GM12878 (cell line): ENCODE measurements around the gene MPEG1. TPM values are rescaled to one million over a fixed set of nuclear protein-coding genes. Genes with fewer than 3 reads are reported as not detected.

Source experiments
- ATAC-seq: fragments of 200-7000 bp; cut with Tn5 transposase; 3 replicates; pipeline ENCODE4 v1.9.1; 2020; ENCODE audit warnings: mild to moderate bottlenecking, moderate library complexity
- BruUV-seq: library from RNA; stranded (reverse); fragments of 400-500 nt; replicated peaks from 2 replicates; lab custom pipeline; 2021; lab: Mats Ljungman, UMichigan
- CTCF ChIA-PET: fragments of 300-600 bp; sonication (Branson Sonifier 250); formaldehyde crosslinking; extraction: SDS; loops from one replicate; lab custom pipeline; 2021; ENCODE audit warnings: inconsistent platforms; lab: Yijun Ruan, JAX
- POLR2A ChIA-PET: fragments of 350-600 bp; formaldehyde crosslinking; extraction: SDS; loops from one replicate; lab custom pipeline; 2021; ENCODE audit warnings: inconsistent platforms; lab: Charles Lee
- RAD21 ChIA-PET: fragments of 300-600 bp; sonication (Branson Sonifier 250); formaldehyde crosslinking; loops from one replicate; lab custom pipeline; 2023; ENCODE audit warnings: antibody characterized with exemption; ENCODE audit not compliant: unreplicated experiment; lab: Charles Lee
- SMC1A ChIA-PET: fragments of 300-600 bp; sonication (Branson Sonifier 250); formaldehyde crosslinking; loops from one replicate; lab custom pipeline; 2023; ENCODE audit not compliant: unreplicated experiment, uncharacterized antibody; lab: Charles Lee
- DNase-seq: peaks from one replicate; pipeline ENCODE4 v3.0.0-alpha.2; 2011; ENCODE audit warnings: low read depth, low spot score
- FAIRE-seq: peaks from 3 replicates; lab custom pipeline; 2011; peaks lifted over from hg19 to GRCh38; lab: Jason Lieb, UNC
- H2AFZ ChIP-seq: 2 replicates; pipeline ENCODE4 v1.6.0; 2011; ENCODE audit warnings: low read depth, low read length, control low read depth; ENCODE audit not compliant: control insufficient read depth
- H3K27ac ChIP-seq: 2 replicates; pipeline ENCODE4 v1.5.1; 2011; ENCODE audit warnings: control low read depth; ENCODE audit not compliant: control insufficient read depth, insufficient read depth
- H3K27me3 ChIP-seq, 2 experiments: replicated peaks in 1 of 2; 2 replicates each; pipeline versions ENCODE4 v1.6.0 to v1.6.1; 2011; ENCODE audit warnings: low read length in 1 of 2; ENCODE audit not compliant: control insufficient read depth in 2 of 2, insufficient read depth in 2 of 2
- H3K36me3 ChIP-seq, 2 experiments: 2 replicates each; pipeline ENCODE4 v1.5.1; 2011; ENCODE audit warnings: low read length in 1 of 2; ENCODE audit not compliant: control insufficient read depth in 2 of 2, insufficient read depth in 2 of 2
- H3K4me1 ChIP-seq: 2 replicates; pipeline ENCODE4 v1.6.1; 2011; ENCODE audit warnings: mild to moderate bottlenecking, low read length, moderate library complexity, mixed read lengths; ENCODE audit not compliant: control insufficient read depth, insufficient read depth
- H3K4me2 ChIP-seq: 2 replicates; pipeline ENCODE4 v1.6.0; 2011; ENCODE audit warnings: control low read depth; ENCODE audit not compliant: control insufficient read depth, insufficient read depth
- H3K4me3 ChIP-seq: fragments of 200-600 bp; sonication (generic); 2 replicates; pipeline ENCODE4 v1.5.1; 2016
- H3K79me2 ChIP-seq: 2 replicates; pipeline ENCODE4 v1.6.0; 2011; ENCODE audit warnings: low read length; ENCODE audit not compliant: control insufficient read depth, insufficient read depth
- H3K9ac ChIP-seq: 2 replicates; pipeline ENCODE4 v1.8.0; 2011; ENCODE audit warnings: low read length, control low read depth, mixed read lengths; ENCODE audit not compliant: control insufficient read depth, insufficient read depth
- H3K9me3 ChIP-seq: replicated peaks from 3 replicates; pipeline ENCODE4 v1.5.1; 2011; ENCODE audit warnings: mild to moderate bottlenecking, low read length; ENCODE audit not compliant: control insufficient read depth, insufficient read depth
- H4K20me1 ChIP-seq: 2 replicates; pipeline ENCODE4 v1.6.0; 2011; ENCODE audit not compliant: control insufficient read depth, insufficient read depth
- CHD2 ChIP-seq: IDR thresholded peaks from 2 replicates; pipeline ENCODE4 v1.6.1; 2011; ENCODE audit warnings: low read depth, low read length, improper control_type of control experiment, borderline replicate concordance
- KDM1A ChIP-seq: fragments of 200-600 bp; sonication (generic); IDR thresholded peaks from 2 replicates; pipeline ENCODE4 v1.6.1; 2016; ENCODE audit warnings: borderline replicate concordance
- KLF5 ChIP-seq: fragments of 450-650 bp; IDR thresholded peaks from 2 replicates; pipeline ENCODE4 v1.6.1; 2014; ENCODE audit warnings: mild to moderate bottlenecking; ENCODE audit not compliant: partially characterized antibody
- NR2C1 ChIP-seq: fragments of 450-650 bp; IDR thresholded peaks from 2 replicates; pipeline ENCODE4 v1.6.1; 2017; ENCODE audit warnings: antibody characterized with exemption, mild to moderate bottlenecking, moderate library complexity
- NR2F1 ChIP-seq: fragments of 450-650 bp; conservative IDR thresholded peaks from 2 replicates; pipeline ENCODE4 v1.6.1; 2017; ENCODE audit warnings: mild to moderate bottlenecking
- RAD21 ChIP-seq: IDR thresholded peaks from 2 replicates; pipeline ENCODE4 v1.6.1; 2011; ENCODE audit warnings: mild to moderate bottlenecking, low read depth, low read length, moderate library complexity; ENCODE audit not compliant: insufficient read depth
- RELA ChIP-seq: fragments of 450-650 bp; IDR thresholded peaks from 2 replicates; pipeline ENCODE4 v1.8.0; 2014; ENCODE audit warnings: borderline replicate concordance; ENCODE audit not compliant: partially characterized antibody
- SUPT20H ChIP-seq: IDR thresholded peaks from 2 replicates; pipeline ENCODE4 v1.6.1; 2011; ENCODE audit warnings: low read depth, mild to moderate bottlenecking, low read length, moderate library complexity, borderline replicate concordance; ENCODE audit not compliant: control insufficient read depth
- TAF1 ChIP-seq: IDR thresholded peaks from 2 replicates; pipeline ENCODE4 v1.6.1; 2011; ENCODE audit warnings: mild to moderate bottlenecking, low read depth, low read length, borderline replicate concordance
- YBX1 ChIP-seq: fragments of 450-650 bp; IDR thresholded peaks from 2 replicates; pipeline ENCODE4 v1.6.1; 2016; ENCODE audit warnings: antibody characterized with exemption
- ZNF217 ChIP-seq: fragments of 450-650 bp; IDR thresholded peaks from 2 replicates; pipeline ENCODE4 v1.6.1; 2017; ENCODE audit warnings: antibody characterized with exemption, mild to moderate bottlenecking
- ZZZ3 ChIP-seq: IDR thresholded peaks from 2 replicates; pipeline ENCODE4 v1.6.1; 2011; ENCODE audit warnings: low read depth; ENCODE audit not compliant: control insufficient read depth, insufficient read length
- WGBS: methylation state at CpG from one replicate; pipeline ENCODE4 v1.1.6; 2016; ENCODE audit warnings: low lambda C conversion rate; ENCODE audit not compliant: insufficient replicate concordance, insufficient coverage; ENCODE audit errors: missing lambda C conversion rate; 5-methylcytosine and 5-hydroxymethylcytosine counted together
- in situ Hi-C: fragments of 300-500 bp; cut with MboI; formaldehyde crosslinking; loops from 9 replicates; pipeline ENCODE4 v1.14.3; 2018; ENCODE audit warnings: mixed read lengths
- intact Hi-C: fragments of 100-400 bp; cut with micrococcal nuclease; formaldehyde crosslinking; loops from one replicate; pipeline ENCODE4 v1.14.2; 2022; ENCODE audit not compliant: unreplicated experiment
- polyA plus RNA-seq, 11 experiments: library from polyadenylated mRNA; depleted of rRNA in 4 of 11; unstranded in 6 of 11; stranded (reverse) in 5 of 11; fragments of >200 nt; fragmentation: Nextera tagmentation in 4 of 11; fragmentation: Illumina TruSeq in 1 of 11; extraction: Ambion mirVana in 4 of 11; extraction: Trizol in 1 of 11; gene quantifications; 1 replicate in 1 of 11; 2 replicates in 10 of 11; pipeline versions ENCODE4 v1.2.1 to v1.2.3, GENCODE V29; 2011 to 2016; ENCODE audit warnings: inconsistent platforms in 2 of 11, missing spikeins in 2 of 11, low read depth in 1 of 11
- total RNA-seq, 4 experiments: library from RNA; depleted of rRNA in 3 of 4; stranded (reverse); fragments of >200 nt in 3 of 4; fragmentation: Illumina TruSeq in 1 of 4; extraction: Trizol in 1 of 4; gene quantifications; 2 replicates each; pipeline versions ENCODE4 v1.2.1 to v1.2.3, GENCODE V29; 2013 to 2021
- TF ChIP-seq, protein P1 (sequence below): fragments of 450-650 bp; IDR thresholded peaks from 2 replicates; pipeline ENCODE4 v1.6.1; 2017; ENCODE audit warnings: antibody characterized with exemption, mild to moderate bottlenecking, moderate library complexity
- TF ChIP-seq, protein P2 (sequence below), 3 experiments: IDR thresholded peaks in 2 of 3; conservative IDR thresholded peaks in 1 of 3; 2 replicates each; pipeline ENCODE4 v1.5.1; 2011; ENCODE audit warnings: low read depth in 3 of 3, low read length in 3 of 3, mild to moderate bottlenecking in 3 of 3, control low read depth in 2 of 3, moderate library complexity in 2 of 3, inconsistent platforms in 1 of 3, mixed read lengths in 1 of 3; ENCODE audit not compliant: control insufficient read depth in 2 of 3, insufficient read depth in 1 of 3; ENCODE audit errors: extremely low read depth in 1 of 3
- TF ChIP-seq, protein P3 (sequence below): fragments of 450-650 bp; IDR thresholded peaks from 2 replicates; pipeline ENCODE4 v1.6.1; 2017; ENCODE audit warnings: mild to moderate bottlenecking, moderate library complexity

Gene MPEG1
- total and polyA plus RNA-seq, 10 of the 15 experiments (the other 5 are each of a cell fraction or from before 2014, with no cell fraction given): 1.3 to 15.6 (median 11.7) TPM; not detected in 1

DNA sequence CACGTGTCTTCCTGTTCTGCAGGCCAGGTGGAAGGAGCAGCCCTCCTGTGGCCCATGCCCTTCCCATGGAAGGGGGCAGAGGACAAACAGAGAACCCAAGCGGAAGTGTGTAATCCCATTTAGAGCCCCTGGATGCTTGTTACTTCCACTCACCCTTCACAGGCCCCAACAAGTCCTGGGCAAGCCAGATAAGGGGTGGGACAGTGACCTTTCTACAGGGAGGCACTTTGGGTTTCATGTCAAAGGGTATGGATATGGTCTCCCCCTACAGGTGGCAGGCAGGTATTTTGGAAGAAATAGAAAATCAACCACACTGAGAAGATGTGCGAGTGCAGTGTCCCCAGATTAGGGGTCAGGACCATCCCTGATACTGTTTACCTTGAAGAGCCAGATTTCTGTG is 11.4 kb downstream of the MPEG1 start:
- in situ Hi-C loops: no loop called here
- SMC1A ChIA-PET: interaction anchor here (0.8 to 8.5 kb wide), 12 partner anchors 10 to 224 kb away, joined by 3 to 155 read pairs (median 4); partner anchors contain the start of genes DTX4 and MPEG1
- H3K9me3 ChIP-seq: no peaks in the 10 kb centered on the region; the same call in 2 of the 3 replicates
- ATAC-seq (peak; percentile 7; the same call in 1 of the 3 replicates), DNase-seq (no peak), FAIRE-seq (no peak)
- POLR2A ChIA-PET: interaction anchor here (1.1 to 2.8 kb wide), 7 partner anchors 10 to 30 kb away, joined by 3 to 19 read pairs (median 5); partner anchors contain the start of genes DTX4 and MPEG1
- no peak overlapping the region for H3K4me2 ChIP-seq
- no TSS peak for BruUV-seq
- H3K27me3 ChIP-seq: no peaks in the 10 kb centered on the region
- no peaks in the 10 kb centered on the region for H4K20me1 ChIP-seq
- H3K79me2 ChIP-seq: no peaks in the 10 kb centered on the region; the same call in 1 of the 2 replicates
- CTCF ChIA-PET: interaction anchor here (1.2 to 33.5 kb wide), 9 partner anchors 10 to 228 kb away, joined by 3 to 1180 read pairs (median 6); partner anchors contain the start of genes DTX4 and MPEG1
- peak overlapping the region; percentile 80 for H3K27ac ChIP-seq
- no peak overlapping the region for H2AFZ ChIP-seq
- 97% methylated on average over 3 of the region's 3 CpGs for whole genome bisulfite sequencing
- H3K4me1 ChIP-seq: peaks cover 38% of the 10 kb centered on the region
- H3K4me3 ChIP-seq: no peak overlapping the region
- H3K9ac ChIP-seq: no peak overlapping the region
- intact Hi-C loops: loop anchor here (2.0 kb wide), 1 partner anchor 229 kb away; no protein-coding TSS in a partner anchor
- RAD21 ChIA-PET: interaction anchor here (0.8 to 10.8 kb wide), 7 partner anchors 11 to 27 kb away, joined by 3 to 183 read pairs (median 5); partner anchors contain the start of genes DTX4 and MPEG1
- H3K36me3 ChIP-seq: peaks cover 18 to 30% of the 10 kb centered on the region in 2 experiments; a peak in 3 of 4 replicates
- TF ChIP-seq, protein P1, sequence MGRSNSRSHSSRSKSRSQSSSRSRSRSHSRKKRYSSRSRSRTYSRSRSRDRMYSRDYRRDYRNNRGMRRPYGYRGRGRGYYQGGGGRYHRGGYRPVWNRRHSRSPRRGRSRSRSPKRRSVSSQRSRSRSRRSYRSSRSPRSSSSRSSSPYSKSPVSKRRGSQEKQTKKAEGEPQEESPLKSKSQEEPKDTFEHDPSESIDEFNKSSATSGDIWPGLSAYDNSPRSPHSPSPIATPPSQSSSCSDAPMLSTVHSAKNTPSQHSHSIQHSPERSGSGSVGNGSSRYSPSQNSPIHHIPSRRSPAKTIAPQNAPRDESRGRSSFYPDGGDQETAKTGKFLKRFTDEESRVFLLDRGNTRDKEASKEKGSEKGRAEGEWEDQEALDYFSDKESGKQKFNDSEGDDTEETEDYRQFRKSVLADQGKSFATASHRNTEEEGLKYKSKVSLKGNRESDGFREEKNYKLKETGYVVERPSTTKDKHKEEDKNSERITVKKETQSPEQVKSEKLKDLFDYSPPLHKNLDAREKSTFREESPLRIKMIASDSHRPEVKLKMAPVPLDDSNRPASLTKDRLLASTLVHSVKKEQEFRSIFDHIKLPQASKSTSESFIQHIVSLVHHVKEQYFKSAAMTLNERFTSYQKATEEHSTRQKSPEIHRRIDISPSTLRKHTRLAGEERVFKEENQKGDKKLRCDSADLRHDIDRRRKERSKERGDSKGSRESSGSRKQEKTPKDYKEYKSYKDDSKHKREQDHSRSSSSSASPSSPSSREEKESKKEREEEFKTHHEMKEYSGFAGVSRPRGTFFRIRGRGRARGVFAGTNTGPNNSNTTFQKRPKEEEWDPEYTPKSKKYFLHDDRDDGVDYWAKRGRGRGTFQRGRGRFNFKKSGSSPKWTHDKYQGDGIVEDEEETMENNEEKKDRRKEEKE: no peak
- TF ChIP-seq CHD2 (no peak), ZZZ3 (no peak), TAF1 (no peak), ZNF217 (no peak), SUPT20H (no peak), YBX1 (no peak), NR2F1 (peak; percentile 40; the same call in 1 of the 2 replicates), RAD21 (peak; percentile 57), KDM1A (no peak), KLF5 (no peak), NR2C1 (0 out of 2 replicates have a peak, but pooled peaks have one; percentile 27), RELA (no peak)
- TF ChIP-seq, protein P2, sequence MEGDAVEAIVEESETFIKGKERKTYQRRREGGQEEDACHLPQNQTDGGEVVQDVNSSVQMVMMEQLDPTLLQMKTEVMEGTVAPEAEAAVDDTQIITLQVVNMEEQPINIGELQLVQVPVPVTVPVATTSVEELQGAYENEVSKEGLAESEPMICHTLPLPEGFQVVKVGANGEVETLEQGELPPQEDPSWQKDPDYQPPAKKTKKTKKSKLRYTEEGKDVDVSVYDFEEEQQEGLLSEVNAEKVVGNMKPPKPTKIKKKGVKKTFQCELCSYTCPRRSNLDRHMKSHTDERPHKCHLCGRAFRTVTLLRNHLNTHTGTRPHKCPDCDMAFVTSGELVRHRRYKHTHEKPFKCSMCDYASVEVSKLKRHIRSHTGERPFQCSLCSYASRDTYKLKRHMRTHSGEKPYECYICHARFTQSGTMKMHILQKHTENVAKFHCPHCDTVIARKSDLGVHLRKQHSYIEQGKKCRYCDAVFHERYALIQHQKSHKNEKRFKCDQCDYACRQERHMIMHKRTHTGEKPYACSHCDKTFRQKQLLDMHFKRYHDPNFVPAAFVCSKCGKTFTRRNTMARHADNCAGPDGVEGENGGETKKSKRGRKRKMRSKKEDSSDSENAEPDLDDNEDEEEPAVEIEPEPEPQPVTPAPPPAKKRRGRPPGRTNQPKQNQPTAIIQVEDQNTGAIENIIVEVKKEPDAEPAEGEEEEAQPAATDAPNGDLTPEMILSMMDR (IDR thresholded peaks at IDR 0.05 in 2 of 3, conservative IDR thresholded peaks at IDR 0.05 in 1 of 3; ENCODE audit: control insufficient read depth in 2 of 3, extremely low read depth in 1 of 3, insufficient read depth in 1 of 3, low read depth in 3 of 3, low read length in 3 of 3): peak; percentile 35 to 51 (median 42); a peak in 4 of 6 replicates
- TF ChIP-seq, protein P3, sequence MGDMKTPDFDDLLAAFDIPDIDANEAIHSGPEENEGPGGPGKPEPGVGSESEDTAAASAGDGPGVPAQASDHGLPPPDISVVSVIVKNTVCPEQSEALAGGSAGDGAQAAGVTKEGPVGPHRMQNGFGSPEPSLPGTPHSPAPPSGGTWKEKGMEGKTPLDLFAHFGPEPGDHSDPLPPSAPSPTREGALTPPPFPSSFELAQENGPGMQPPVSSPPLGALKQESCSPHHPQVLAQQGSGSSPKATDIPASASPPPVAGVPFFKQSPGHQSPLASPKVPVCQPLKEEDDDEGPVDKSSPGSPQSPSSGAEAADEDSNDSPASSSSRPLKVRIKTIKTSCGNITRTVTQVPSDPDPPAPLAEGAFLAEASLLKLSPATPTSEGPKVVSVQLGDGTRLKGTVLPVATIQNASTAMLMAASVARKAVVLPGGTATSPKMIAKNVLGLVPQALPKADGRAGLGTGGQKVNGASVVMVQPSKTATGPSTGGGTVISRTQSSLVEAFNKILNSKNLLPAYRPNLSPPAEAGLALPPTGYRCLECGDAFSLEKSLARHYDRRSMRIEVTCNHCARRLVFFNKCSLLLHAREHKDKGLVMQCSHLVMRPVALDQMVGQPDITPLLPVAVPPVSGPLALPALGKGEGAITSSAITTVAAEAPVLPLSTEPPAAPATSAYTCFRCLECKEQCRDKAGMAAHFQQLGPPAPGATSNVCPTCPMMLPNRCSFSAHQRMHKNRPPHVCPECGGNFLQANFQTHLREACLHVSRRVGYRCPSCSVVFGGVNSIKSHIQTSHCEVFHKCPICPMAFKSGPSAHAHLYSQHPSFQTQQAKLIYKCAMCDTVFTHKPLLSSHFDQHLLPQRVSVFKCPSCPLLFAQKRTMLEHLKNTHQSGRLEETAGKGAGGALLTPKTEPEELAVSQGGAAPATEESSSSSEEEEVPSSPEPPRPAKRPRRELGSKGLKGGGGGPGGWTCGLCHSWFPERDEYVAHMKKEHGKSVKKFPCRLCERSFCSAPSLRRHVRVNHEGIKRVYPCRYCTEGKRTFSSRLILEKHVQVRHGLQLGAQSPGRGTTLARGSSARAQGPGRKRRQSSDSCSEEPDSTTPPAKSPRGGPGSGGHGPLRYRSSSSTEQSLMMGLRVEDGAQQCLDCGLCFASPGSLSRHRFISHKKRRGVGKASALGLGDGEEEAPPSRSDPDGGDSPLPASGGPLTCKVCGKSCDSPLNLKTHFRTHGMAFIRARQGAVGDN: peak; percentile 86
